Naive thymus-derived CD4-positive, alpha-beta T cell (primary cell): ENCODE results near the gene RARRES1. TPM values are rescaled to one million over a fixed set of nuclear protein-coding genes. Genes with fewer than 3 reads are reported as not detected.

Source experiments
- ATAC-seq: fragments of 150-1000 bp; cut with Tn5 transposase; 2 replicates; pipeline ENCODE4 v1.10.0; 2021; ENCODE audit warnings: mild to moderate bottlenecking, moderate library complexity
- CTCF ChIA-PET: fragments of 350-600 bp; sonication (Branson Sonifier 250); formaldehyde crosslinking; loops from one replicate; lab custom pipeline; 2021; ENCODE audit warnings: antibody characterized with exemption; lab: Charles Lee
- POLR2A ChIA-PET: fragments of 350-600 bp; sonication (Branson Sonifier 250); formaldehyde crosslinking; loops from one replicate; lab custom pipeline; 2021; ENCODE audit warnings: antibody characterized with exemption, inconsistent platforms; lab: Charles Lee
- DNase-seq, 9 donors: peaks; one replicate each; pipeline versions ENCODE4 v3.0.0 to v3.0.0-alpha.2; 2020 to 2022; ENCODE audit warnings: mixed read lengths in 1 of 9
- H3K27ac ChIP-seq: one replicate; pipeline ENCODE4 v1.7.0; 2013; ENCODE audit warnings: mild to moderate bottlenecking, low read depth, low read length, moderate library complexity
- H3K27me3 ChIP-seq, 2 donors: one replicate each; pipeline ENCODE4 v1.7.0; 2013; ENCODE audit warnings: low read length in 2 of 2, mild to moderate bottlenecking in 2 of 2, moderate library complexity in 2 of 2; ENCODE audit not compliant: control insufficient read depth in 2 of 2, insufficient read depth in 2 of 2
- H3K36me3 ChIP-seq, 3 experiments: 1 replicate in 2 of 3; 2 replicates in 1 of 3; pipeline ENCODE4 v1.7.0; 2013; ENCODE audit warnings: low read length in 3 of 3, mild to moderate bottlenecking in 3 of 3, moderate library complexity in 1 of 3; ENCODE audit not compliant: insufficient read depth in 3 of 3, control insufficient read depth in 2 of 3
- H3K4me1 ChIP-seq, 2 donors: one replicate each; pipeline ENCODE4 v1.7.0; 2013; ENCODE audit warnings: low read length in 2 of 2, mild to moderate bottlenecking in 2 of 2, moderate library complexity in 1 of 2; ENCODE audit not compliant: control insufficient read depth in 2 of 2, insufficient read depth in 2 of 2
- H3K4me3 ChIP-seq: 2 replicates; pipeline ENCODE4 v1.7.0; 2013; ENCODE audit warnings: mild to moderate bottlenecking, low read length
- H3K9me3 ChIP-seq, 3 experiments: 1 replicate in 2 of 3; 2 replicates in 1 of 3; pipeline ENCODE4 v1.7.0; 2013; ENCODE audit warnings: low read length in 3 of 3; ENCODE audit not compliant: control insufficient read depth in 2 of 3
- H3K27ac Mint-ChIP-seq, 9 donors: one replicate each; pipeline ENCODE4 v1.8.0; 2020 to 2022; ENCODE audit warnings: mixed read lengths in 9 of 9, mild to moderate bottlenecking in 8 of 9, moderate library complexity in 5 of 9, inconsistent platforms in 2 of 9
- H3K27me3 Mint-ChIP-seq, 5 donors: one replicate each; pipeline ENCODE4 v1.8.0; 2021 to 2022; ENCODE audit warnings: mixed read lengths in 5 of 5, mild to moderate bottlenecking in 1 of 5
- H3K36me3 Mint-ChIP-seq, 5 donors: one replicate each; pipeline ENCODE4 v1.8.0; 2020 to 2022; ENCODE audit warnings: mixed read lengths in 5 of 5, mild to moderate bottlenecking in 3 of 5, inconsistent platforms in 1 of 5
- H3K4me1 Mint-ChIP-seq, 7 donors: one replicate each; pipeline ENCODE4 v1.8.0; 2020 to 2022; ENCODE audit warnings: mixed read lengths in 7 of 7, mild to moderate bottlenecking in 3 of 7, inconsistent platforms in 1 of 7
- H3K4me3 Mint-ChIP-seq, 10 donors: one replicate each; pipeline ENCODE4 v1.8.0; 2020 to 2022; ENCODE audit warnings: mild to moderate bottlenecking in 10 of 10, mixed read lengths in 10 of 10, moderate library complexity in 6 of 10, inconsistent platforms in 2 of 10
- H3K9me3 Mint-ChIP-seq, 11 donors: one replicate each; pipeline ENCODE4 v1.8.0; 2020 to 2022; ENCODE audit warnings: mixed read lengths in 11 of 11, mild to moderate bottlenecking in 4 of 11, inconsistent platforms in 1 of 11, moderate library complexity in 1 of 11
- intact Hi-C, 2 donors: fragments of 100-400 bp; cut with micrococcal nuclease; formaldehyde crosslinking; loops; one replicate each; pipeline ENCODE4 v1.15.1; 2023
- polyA plus RNA-seq, 2 donors: library from polyadenylated mRNA; unstranded; fragments of 300-500 nt; fragmentation: Illumina TruSeq; gene quantifications; one replicate each; pipeline ENCODE4 v1.2.3, GENCODE V29; 2021
- total RNA-seq, 6 experiments: library from RNA in 5 of 6; stranded (reverse) in 5 of 6; gene quantifications; 1 replicate in 5 of 6; 2 replicates in 1 of 6; pipeline ENCODE4 v1.2.3 and lab custom pipeline; 2021 to 2026

RARRES1 gene
- total and polyA plus RNA-seq, 7 experiments from 2014 or later, result not detected

- H3K27me3 Mint-ChIP-seq, result no peaks in the 10 kb centered on the region
- no peaks in the 10 kb centered on the region for H3K27me3 ChIP-seq
- peak within 1 kb of the TSS; percentile 67 to 97 (median 91) for H3K27ac Mint-ChIP-seq
- ChIA-PET POLR2A (interaction anchor here (0.7 to 1.0 kb wide), 2 partner anchors 12 to 28 kb away, joined by 4 to 6 read pairs; partner anchors contain the start of gene GFM1), CTCF (interaction anchor here (0.5 to 2.3 kb wide), 6 partner anchors 11 to 565 kb away, joined by 3 to 7 read pairs (median 3); no protein-coding TSS in a partner anchor)
- no peaks in the 10 kb centered on the region for H3K9me3 Mint-ChIP-seq
- peaks cover 0 to 20% (median 7%) of the 10 kb centered on the region in 5 donors for H3K36me3 Mint-ChIP-seq
- peaks cover 15 to 19% of the 10 kb centered on the region in 2 donors for H3K4me1 ChIP-seq
- ATAC-seq (peak; percentile 99), DNase-seq (peak; percentile 42 to 86 (median 74))
- peaks cover 13 to 40% (median 33%) of the 10 kb centered on the region in 7 donors for H3K4me1 Mint-ChIP-seq
- no peaks in the 10 kb centered on the region for H3K9me3 ChIP-seq
- H3K4me3 Mint-ChIP-seq, result peak within 1 kb of the TSS; percentile 82 to 97 (median 92)
- peak within 1 kb of the TSS; percentile 79 for H3K4me3 ChIP-seq
- H3K27ac ChIP-seq, result peak within 1 kb of the TSS; percentile 71
- H3K36me3 ChIP-seq, result peaks cover 0 to 15% (median 0%) of the 10 kb centered on the region in 3 experiments
- intact Hi-C loops, result loop anchor here (1.0 to 2.0 kb wide), 9 partner anchors 13 to 130 kb away; partner anchors contain the start of gene MFSD1 (in 2 of the 2)
Measured at GRCh38 chr3:158672215-158673176, 59.8 kb downstream of the RARRES1 start, which contains the start of gene LXN. LXN (minus strand) TSS chr3:158672648; CDS start chr3:158672478, 170 bp downstream.

- ATAC-seq (no peak), DNase-seq (peak in 2 of 9 donors; percentile 0 to 1)
- Mint-ChIP-seq H3K4me1 (peaks cover 13 to 40% (median 33%) of the 10 kb centered on the region in 7 donors), H3K9me3 (no peaks in the 10 kb centered on the region), H3K27ac (peak overlapping the region; percentile 67 to 97 (median 91)), H3K36me3 (peaks cover 0 to 17% (median 5%) of the 10 kb centered on the region in 5 donors), H3K27me3 (no peaks in the 10 kb centered on the region), H3K4me3 (peak overlapping the region; percentile 82 to 97 (median 92))
- Histone ChIP-seq H3K4me1 (peaks cover 15 to 19% of the 10 kb centered on the region in 2 donors), H3K9me3 (no peaks in the 10 kb centered on the region), H3K27me3 (no peaks in the 10 kb centered on the region), H3K4me3 (peak overlapping the region; percentile 79), H3K36me3 (peaks cover 0 to 15% (median 0%) of the 10 kb centered on the region in 3 experiments), H3K27ac (peak overlapping the region; percentile 71)
- ChIA-PET POLR2A (interaction anchor here (0.6 to 1.0 kb wide), 3 partner anchors 11 to 28 kb away, joined by 3 to 6 read pairs (median 4); partner anchors contain the start of gene GFM1), CTCF (interaction anchor here (0.8 to 2.3 kb wide), 5 partner anchors 11 to 50 kb away, joined by 3 to 7 read pairs (median 3); no protein-coding TSS in a partner anchor)
- intact Hi-C loops, result loop anchor here (1.0 to 2.0 kb wide), 9 partner anchors 13 to 131 kb away; partner anchors contain the start of gene MFSD1 (in 2 of the 2)
Measured at GRCh38 chr3:158671821-158672214, 60.4 kb downstream of the RARRES1 start.

- Histone ChIP-seq H3K9me3 (no peaks in the 10 kb centered on the region), H3K36me3 (peaks cover 0 to 44% (median 0%) of the 10 kb centered on the region in 3 experiments), H3K27me3 (no peaks in the 10 kb centered on the region), H3K27ac (no peak overlapping the region), H3K4me1 (peaks cover 15 to 19% of the 10 kb centered on the region in 2 donors), H3K4me3 (no peak overlapping the region)
- ATAC-seq (no peak), DNase-seq (no peak)
- ChIA-PET CTCF (no interaction called here), POLR2A (interaction anchor here (1.1 kb wide), 1 partner anchor 133 kb away, joined by 4 read pairs; the partner anchor contains the start of gene MFSD1)
- Mint-ChIP-seq H3K9me3 (no peaks in the 10 kb centered on the region), H3K36me3 (peaks cover 0 to 38% (median 11%) of the 10 kb centered on the region in 5 donors), H3K27me3 (no peaks in the 10 kb centered on the region), H3K27ac (no peak overlapping the region), H3K4me3 (no peak overlapping the region), H3K4me1 (peaks cover 13 to 42% (median 34%) of the 10 kb centered on the region in 7 donors)
- intact Hi-C loops, result no loop called here
Measured at GRCh38 chr3:158668506-158668905, 63.8 kb downstream of the RARRES1 start.

GRCh38 chr3:158666416-158666815 is 65.8 kb downstream of the RARRES1 start:
- POLR2A ChIA-PET, result no interaction called here
- no peak overlapping the region for H3K27ac Mint-ChIP-seq

GRCh38 chr3:158663832-158664231 is 68.4 kb downstream of the RARRES1 start:
- Histone ChIP-seq H3K36me3 (peaks cover 15 to 61% (median 17%) of the 10 kb centered on the region in 3 experiments), H3K4me1 (no peaks in the 10 kb centered on the region), H3K27me3 (no peaks in the 10 kb centered on the region), H3K27ac (no peak overlapping the region), H3K4me3 (no peak overlapping the region), H3K9me3 (no peaks in the 10 kb centered on the region)
- CTCF ChIA-PET, result interaction anchor here (1.4 to 1.5 kb wide), 2 partner anchors 18 to 128 kb away, joined by 3 to 4 read pairs; no protein-coding TSS in a partner anchor
- no peaks in the 10 kb centered on the region for H3K27me3 Mint-ChIP-seq
- POLR2A ChIA-PET, result interaction anchor here (0.7 kb wide), 1 partner anchor 1836 kb away, joined by 3 read pairs; no protein-coding TSS in a partner anchor
- H3K4me1 Mint-ChIP-seq, result peaks cover 0 to 17% (median 6%) of the 10 kb centered on the region in 7 donors
- H3K36me3 Mint-ChIP-seq, result peaks cover 0 to 42% (median 21%) of the 10 kb centered on the region in 5 donors
- no peaks in the 10 kb centered on the region for H3K9me3 Mint-ChIP-seq
- intact Hi-C loops, result no loop called here
- DNase-seq, result no peak
- H3K27ac Mint-ChIP-seq, result peak overlapping the region in 2 of 9 donors; percentile 12 to 42
- H3K4me3 Mint-ChIP-seq, result no peak overlapping the region
- no peak for ATAC-seq

More at GRCh38 chr3:158666416-158666815, 65.8 kb downstream of the RARRES1 start:
- Mint-ChIP-seq H3K36me3 (peaks cover 0 to 38% (median 13%) of the 10 kb centered on the region in 5 donors), H3K27me3 (no peaks in the 10 kb centered on the region), H3K4me1 (peaks cover 7 to 25% (median 17%) of the 10 kb centered on the region in 7 donors), H3K4me3 (no peak overlapping the region), H3K9me3 (no peaks in the 10 kb centered on the region)
- peaks cover 6 to 7% of the 10 kb centered on the region in 2 donors for H3K4me1 ChIP-seq
- H3K27me3 ChIP-seq, result no peaks in the 10 kb centered on the region
- DNase-seq (no peak), ATAC-seq (no peak)
- intact Hi-C loops, result no loop called here
- H3K9me3 ChIP-seq, result no peaks in the 10 kb centered on the region
- CTCF ChIA-PET, result no interaction called here
- H3K36me3 ChIP-seq, result peaks cover 5 to 51% (median 8%) of the 10 kb centered on the region in 3 experiments
- H3K27ac ChIP-seq, result no peak overlapping the region
- H3K4me3 ChIP-seq, result no peak overlapping the region

GRCh38 chr3:158663246-158663645 is 69.0 kb downstream of the RARRES1 start:
- H3K27ac ChIP-seq, result no peak overlapping the region
- CTCF ChIA-PET, result interaction anchor here (0.9 kb wide), 2 partner anchors 64 to 120 kb away, joined by 3 to 4 read pairs; no protein-coding TSS in a partner anchor
- no peaks in the 10 kb centered on the region for H3K4me1 ChIP-seq
- no peak overlapping the region for H3K4me3 Mint-ChIP-seq
- no peaks in the 10 kb centered on the region for H3K27me3 Mint-ChIP-seq
- POLR2A ChIA-PET, result no interaction called here
- H3K36me3 ChIP-seq, result peaks cover 15 to 59% (median 18%) of the 10 kb centered on the region in 3 experiments
- no peaks in the 10 kb centered on the region for H3K9me3 Mint-ChIP-seq
- DNase-seq (no peak), ATAC-seq (no peak)
- peaks cover 0 to 19% (median 7%) of the 10 kb centered on the region in 7 donors for H3K4me1 Mint-ChIP-seq
- intact Hi-C loops, result no loop called here
- peaks cover 0 to 39% (median 18%) of the 10 kb centered on the region in 5 donors for H3K36me3 Mint-ChIP-seq
- no peak overlapping the region for H3K4me3 ChIP-seq
- no peaks in the 10 kb centered on the region for H3K9me3 ChIP-seq
- H3K27ac Mint-ChIP-seq, result no peak overlapping the region
- H3K27me3 ChIP-seq, result no peaks in the 10 kb centered on the region
